ENCODE data around the gene EIF1B.
A peak's percentile ranks its signal among the peaks of the same experiment; 100 is the strongest.

Gene EIF1B

GRCh38 chr3:40309925-40310695 is 603 bp downstream of the EIF1B start:
- DNase-seq: peak; percentile 34

DNA sequence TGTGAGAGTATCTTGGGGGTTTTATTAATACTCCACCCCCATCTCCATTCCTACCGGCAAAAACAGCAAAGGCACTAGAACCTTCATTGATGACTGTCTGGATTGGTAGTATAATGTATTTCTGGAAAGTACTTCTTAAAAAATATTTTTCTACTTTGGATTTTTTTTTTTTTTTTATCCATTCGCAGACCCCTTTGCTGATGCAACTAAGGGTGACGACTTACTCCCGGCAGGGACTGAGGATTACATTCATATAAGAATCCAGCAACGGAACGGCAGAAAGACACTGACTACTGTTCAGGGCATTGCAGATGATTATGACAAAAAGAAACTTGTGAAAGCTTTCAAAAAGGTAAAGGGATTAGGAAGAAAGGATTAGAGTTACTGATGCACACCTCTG is 1.2 kb downstream of the EIF1B start:
- DNase-seq: no peak

DNA sequence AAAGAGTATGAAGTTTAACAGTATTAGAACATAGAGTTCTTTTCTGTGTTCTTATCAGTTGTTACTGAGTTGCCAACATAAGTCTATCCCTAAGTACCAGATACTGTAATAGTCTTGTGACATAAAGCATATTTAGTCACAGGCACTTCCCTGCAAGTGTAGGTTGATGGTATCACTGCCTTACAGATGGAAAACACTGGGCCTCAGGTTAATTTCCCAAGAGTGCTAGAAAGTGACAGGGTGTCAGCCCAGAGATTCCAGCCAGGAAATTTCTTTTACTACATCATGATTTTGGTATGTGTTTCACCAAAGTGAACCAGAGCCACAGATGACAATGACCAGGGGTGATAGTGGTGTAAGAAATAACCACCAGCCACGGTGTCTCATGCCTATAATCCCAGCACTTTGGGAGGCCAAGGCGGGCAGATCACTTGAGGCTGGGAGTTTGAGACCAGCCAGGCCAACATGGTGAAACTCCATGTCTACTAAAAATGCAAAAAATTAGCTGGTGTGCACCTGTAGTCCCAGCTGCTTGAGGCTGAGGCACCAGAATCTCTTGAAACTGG is 3.2 kb downstream of the EIF1B start:
- no peak for DNase-seq

- DNase-seq: no peak
These were observed 4.7 kb downstream of the EIF1B start for GRCh38 chr3:40313975-40314860.

- DNase-seq: peak; percentile 62
These were observed 7.8 kb downstream of the EIF1B start for GRCh38 chr3:40317061-40317855.

- DNase-seq: no peak
These were observed 12.3 kb downstream of the EIF1B start for GRCh38 chr3:40321818-40322217.

GRCh38 chr3:40323946-40324345 is 14.4 kb downstream of the EIF1B start:
- DNase-seq: no peak

DNA sequence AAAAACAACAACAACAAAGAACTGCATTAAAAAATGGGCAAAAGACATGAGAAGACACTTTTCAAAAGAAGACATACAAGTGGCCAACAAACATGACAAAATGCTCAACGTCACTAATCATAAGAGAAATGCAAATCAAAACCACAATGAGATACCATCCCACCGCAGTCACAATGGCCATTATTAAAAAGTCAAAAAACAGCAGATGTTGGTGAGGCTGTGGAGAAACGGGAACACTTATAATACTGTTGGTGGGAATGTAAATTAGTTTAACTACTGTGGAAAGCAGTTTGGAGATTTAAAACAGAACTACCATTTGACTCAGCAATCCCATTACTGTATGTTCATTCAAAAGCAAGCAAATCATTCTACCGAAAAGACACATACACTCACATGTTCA is 15.1 kb downstream of the EIF1B start:
- no peak for DNase-seq

DNA sequence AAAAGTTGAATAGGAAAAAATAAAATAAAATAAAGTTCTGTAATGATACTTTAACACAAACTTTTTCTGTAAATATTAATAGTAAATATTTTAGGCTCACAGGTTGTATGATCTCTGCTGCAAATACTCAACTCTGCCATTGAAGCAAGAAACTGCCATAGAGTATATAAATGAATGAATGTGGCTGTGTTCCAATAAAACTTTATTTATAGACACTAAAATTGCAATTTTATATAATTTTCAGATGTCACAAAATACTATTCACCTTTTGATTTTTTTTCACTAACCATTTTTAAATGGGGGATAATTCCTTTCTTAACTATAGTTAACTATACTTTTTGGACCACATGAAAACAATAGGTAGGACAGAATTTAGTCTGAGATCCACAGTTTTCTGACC is 16.0 kb downstream of the EIF1B start:
- no peak for DNase-seq

- no peak for DNase-seq
These were observed 18.9 kb downstream of the EIF1B start for GRCh38 chr3:40328374-40328773.

GRCh38 chr3:40329071-40329470 is 19.6 kb downstream of the EIF1B start:
- no peak for DNase-seq

DNA sequence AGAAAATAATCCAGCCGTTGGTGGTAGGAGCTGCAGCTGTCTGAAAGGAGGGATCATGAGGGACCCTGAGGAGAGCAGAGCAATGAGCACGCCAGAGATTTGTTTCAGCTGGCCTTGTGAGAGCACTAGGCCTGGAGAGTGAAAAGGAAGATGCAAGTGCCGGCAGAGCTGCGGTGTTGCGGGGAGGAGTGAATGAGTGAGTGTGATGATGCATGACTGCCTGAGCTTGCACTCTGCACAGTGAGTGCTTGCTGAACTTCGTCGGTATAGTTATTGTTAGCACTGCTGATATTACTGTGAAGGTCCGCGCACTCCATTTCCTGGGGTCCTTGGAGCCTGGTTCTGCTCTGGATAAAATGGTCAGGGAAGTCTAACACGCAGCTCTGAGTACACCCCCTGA is 23.2 kb downstream of the EIF1B start:
- no peak for DNase-seq

- no peak for DNase-seq
These were observed 23.9 kb downstream of the EIF1B start for GRCh38 chr3:40333416-40333815.

DNA sequence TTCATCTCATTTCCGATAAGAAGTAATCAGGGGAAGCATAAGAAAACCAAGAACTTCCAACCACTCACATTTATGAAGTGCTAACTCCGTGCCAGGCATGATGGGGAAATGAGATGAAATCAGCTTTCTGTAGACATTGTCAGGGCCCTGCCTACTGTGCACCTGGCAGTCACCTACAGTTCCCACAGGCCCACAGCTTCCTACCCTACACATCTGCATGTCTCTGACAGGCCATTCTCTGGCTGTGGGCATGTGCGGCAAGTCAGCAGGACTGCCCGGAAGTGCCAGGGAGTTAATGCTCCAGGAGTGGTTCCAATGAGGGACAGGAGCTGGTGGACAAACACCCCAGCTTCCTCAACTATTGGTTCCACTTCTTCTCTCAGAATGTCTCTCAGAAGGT is 24.3 kb downstream of the EIF1B start:
- DNase-seq: no peak

DNA sequence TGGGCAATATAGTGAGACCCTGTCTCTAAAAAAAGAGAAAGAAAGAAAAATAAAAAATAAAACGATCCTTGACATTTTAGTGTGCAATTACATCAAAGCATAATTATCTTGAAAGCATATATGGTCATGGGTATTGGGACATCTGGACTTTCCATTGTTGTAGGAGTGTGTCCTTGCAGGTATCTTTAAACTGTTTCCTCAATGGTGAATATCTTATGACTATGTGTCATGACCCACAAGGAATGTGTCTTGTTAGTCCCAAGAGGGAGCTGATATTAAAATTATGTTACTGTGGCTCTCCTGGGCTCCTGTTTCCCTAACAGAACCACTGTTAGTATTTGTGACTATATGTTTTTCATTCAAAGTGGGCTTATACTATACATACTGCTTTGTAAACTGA is 26.6 kb downstream of the EIF1B start:
- DNase-seq: no peak

DNA sequence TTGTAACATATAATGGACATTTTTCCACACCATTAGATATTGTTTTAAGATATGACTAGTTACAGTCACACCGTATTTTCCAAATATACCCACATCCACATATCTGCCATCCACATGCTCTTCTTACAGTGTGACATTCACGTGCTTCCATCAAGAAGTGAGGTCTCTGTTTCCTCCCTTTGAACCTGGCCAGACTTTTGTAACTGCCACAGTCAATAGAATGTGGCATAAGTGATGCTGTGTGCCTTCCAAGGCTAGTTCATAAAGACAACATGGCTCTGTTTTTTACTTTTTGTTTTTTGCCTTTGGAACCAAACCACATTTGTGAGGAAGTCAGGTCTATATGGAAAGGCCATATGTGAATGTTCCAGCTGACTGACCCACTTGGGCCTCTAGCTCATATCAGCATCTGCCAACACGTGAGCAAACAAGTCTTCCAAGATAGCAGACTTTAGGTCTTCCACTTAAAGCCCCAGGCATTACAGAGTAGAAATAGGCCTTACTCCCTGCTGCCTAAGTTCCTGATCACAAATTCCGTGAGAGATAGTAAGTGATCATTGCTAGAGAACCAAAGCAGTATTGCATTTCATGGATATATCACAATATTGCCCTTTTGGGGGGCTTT is 27.1 kb downstream of the EIF1B start:
- DNase-seq: no peak

DNA sequence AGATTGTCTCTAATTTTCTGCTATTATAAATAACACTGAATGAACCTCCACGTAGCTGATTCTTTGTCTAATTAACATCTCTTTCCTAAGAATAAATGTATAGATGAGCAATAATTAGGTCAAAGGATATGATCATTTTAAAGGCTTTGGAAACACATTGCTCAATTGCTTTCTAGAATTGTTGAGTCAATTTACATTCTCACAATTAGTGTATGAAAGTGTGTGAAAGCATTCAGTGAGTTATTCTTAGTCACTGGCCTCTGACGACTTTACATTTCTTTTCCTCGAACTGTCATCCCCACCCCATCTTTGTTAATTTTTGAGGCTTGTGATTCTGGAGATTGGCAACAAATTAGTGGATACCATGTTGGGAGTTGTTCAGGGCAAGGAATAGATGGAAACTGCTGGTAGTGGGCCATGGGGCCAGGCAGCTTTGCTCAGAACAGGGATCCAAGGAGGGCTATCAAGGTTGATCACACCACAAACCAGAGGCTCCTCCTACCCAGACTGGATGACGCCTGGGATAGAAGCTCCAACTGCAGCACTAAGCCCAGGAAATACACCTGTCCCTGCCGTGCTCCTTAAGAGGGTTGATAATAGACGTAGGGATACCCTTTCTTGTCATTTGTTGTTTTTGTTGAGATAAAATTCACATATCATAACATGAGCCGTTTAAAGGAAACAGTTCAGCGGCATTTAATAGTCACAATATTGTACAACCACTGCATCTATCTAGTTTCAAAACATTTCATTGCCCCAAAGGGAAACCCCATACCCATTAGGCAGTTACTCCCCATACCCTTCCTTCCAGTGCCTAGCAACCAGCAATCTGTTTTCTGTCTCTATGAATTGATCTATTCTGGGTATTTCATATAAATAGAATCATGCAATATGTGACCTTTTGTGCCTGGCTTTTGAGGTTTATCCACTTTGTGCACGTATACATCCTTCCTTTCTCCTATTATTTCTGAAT is 27.9 kb downstream of the EIF1B start:
- no peak for DNase-seq

GRCh38 chr3:40339871-40340270 is 30.4 kb downstream of the EIF1B start:
- no peak for DNase-seq

- no peak for DNase-seq
These were observed 31.1 kb downstream of the EIF1B start for GRCh38 chr3:40340541-40341170.

DNA sequence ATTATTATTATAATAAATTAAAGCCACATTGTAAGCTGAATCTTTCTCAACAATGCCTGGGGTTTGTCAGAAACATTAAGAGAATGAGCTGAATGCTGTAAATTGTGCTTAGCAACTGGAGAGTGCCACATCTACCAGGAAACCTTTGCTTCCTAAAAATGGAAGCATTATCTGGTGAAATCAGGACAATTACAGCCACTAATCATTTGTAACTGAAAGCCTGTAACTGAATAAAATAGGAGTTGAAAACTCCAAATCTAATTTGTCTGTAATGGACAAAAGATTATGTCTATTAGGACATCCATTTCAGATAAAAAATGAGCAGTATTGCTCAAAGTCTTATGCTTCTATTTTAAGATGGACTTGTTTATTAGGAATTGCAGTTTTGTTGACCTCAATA is 32.2 kb downstream of the EIF1B start:
- DNase-seq: no peak

DNA sequence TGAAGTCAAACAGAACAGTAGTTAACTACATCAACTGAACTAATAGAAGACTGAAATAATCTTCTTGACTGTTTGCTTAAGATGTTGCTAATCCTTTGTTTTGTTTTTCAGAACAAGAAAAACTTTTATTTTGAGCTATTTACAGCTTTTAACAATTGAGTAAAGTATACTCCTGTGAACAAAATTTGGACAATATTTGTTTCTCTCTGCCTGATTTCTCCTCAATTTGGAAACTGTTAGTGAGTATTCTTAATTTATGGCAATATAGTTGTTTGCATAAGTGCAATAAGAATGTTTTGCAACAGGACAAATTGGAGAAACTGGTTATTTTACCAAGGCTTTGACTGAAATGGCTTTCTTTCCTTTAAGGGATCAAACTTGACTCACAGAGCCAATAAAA is 41.0 kb downstream of the EIF1B start:
- DNase-seq: no peak
